GM12873 (cell line): Measurements from ENCODE around the gene DYNLT1.

Experiments
- CTCF ChIP-seq: IDR thresholded peaks from 2 replicates; pipeline ENCODE4 v1.5.1; 2012; ENCODE audit warnings: low read depth, mild to moderate bottlenecking, moderate library complexity, low read length, control low read depth; ENCODE audit not compliant: insufficient read depth; ENCODE audit errors: missing control alignments

The DYNLT1 gene

GRCh38 chr6:158680481-158680880 lies 35.9 kb upstream of the DYNLT1 start:
- no peak for TF ChIP-seq CTCF

- TF ChIP-seq CTCF: no peak
Measured at GRCh38 chr6:158680015-158680414, 35.5 kb upstream of the DYNLT1 start.

GRCh38 chr6:158677906-158678578 lies 33.5 kb upstream of the DYNLT1 start:
- no peak for TF ChIP-seq CTCF

- TF ChIP-seq CTCF: no peak
Measured at GRCh38 chr6:158674342-158675131, 30.0 kb upstream of the DYNLT1 start.

- TF ChIP-seq CTCF: no peak
Measured at GRCh38 chr6:158672726-158673125, 28.2 kb upstream of the DYNLT1 start.

- TF ChIP-seq CTCF: no peak
Measured at GRCh38 chr6:158669145-158670035, 24.8 kb upstream of the DYNLT1 start.

GRCh38 chr6:158668707-158669103 lies 24.2 kb upstream of the DYNLT1 start:
- TF ChIP-seq CTCF: no peak
